Stimulated activated CD4-positive, alpha-beta T cell treated with anti-CD3 and anti-CD28 coated beads, Interleukin-4, amount 100 ng/mL, for 24 hours (primary cell): ENCODE data around the gene COL4A1.

Experiments
- DNase-seq: peaks from one replicate; pipeline ENCODE4 v3.0.0-alpha.2; 2020

The COL4A1 gene

DNA sequence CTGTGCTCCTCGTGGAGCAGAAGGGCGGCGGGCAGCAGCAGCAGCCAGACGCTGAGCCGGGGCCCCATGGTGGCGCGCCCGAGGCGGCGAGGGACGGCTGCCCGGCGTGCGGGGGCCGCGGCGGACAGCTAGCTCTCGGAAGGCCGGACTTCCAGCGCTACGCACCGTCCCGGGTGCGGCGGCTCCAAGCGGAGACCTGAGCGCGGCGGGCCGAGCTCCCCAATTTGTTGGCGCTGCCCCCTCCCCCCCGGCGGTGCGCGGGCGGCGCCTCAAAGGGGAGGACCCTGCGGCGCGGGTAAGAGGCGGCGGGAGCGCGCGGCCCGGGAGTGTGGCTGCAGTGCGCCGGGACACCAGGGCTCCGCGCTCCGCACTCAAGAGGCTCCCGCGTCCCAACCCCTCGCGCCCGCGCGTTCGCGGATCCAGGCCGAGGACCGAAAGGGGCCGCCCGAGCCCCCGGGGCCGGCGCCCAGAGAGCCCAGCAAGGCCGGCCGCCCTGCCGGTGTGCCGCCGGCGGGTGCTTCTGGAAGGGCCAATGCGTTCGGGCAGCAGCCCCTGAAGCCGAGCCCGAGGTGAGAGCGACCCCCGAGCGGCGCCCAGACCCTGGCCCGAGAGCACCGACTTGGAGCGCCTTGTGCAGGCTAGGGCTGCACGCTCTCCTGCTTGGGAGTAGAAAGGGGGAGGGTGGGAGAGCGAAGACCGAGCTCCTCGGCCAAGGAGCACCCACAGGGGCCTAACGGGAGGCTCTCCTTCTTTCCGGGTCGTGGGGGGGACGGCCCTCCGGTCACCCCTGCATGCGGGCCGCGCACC, at the start of gene COL4A1, which contains the start of gene COL4A2:
TSS of gene COL4A1 (minus strand) at position 198 of the 807 bp plus-strand sequence. CDS start at position 68, 130 bp downstream.
TSS of gene COL4A2 (plus strand) at position 325 of the 807 bp plus-strand sequence. CDS start 620 bp downstream, outside the sequence.
- DNase-seq: no peak

DNA sequence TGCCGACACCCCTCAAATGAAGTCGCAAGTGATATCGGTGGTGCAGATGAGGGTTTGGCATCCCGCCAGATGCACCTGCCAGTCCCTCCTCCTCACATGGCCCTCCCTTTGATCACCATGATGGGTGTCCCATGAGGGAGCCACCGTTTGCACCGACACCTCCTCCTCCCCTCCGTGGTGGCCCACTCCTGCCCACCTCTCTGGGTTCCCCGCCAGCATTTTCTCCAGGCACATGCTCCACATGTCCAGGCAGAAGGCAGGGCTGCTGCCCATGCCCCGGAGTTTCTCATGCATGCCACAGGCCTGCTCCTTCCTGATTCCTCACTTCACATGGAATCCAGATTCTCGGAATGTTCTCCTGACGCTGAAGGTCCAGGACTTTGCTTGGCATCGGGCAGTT, 49.4 kb upstream of the COL4A1 start:
- DNase-seq: no peak

DNA sequence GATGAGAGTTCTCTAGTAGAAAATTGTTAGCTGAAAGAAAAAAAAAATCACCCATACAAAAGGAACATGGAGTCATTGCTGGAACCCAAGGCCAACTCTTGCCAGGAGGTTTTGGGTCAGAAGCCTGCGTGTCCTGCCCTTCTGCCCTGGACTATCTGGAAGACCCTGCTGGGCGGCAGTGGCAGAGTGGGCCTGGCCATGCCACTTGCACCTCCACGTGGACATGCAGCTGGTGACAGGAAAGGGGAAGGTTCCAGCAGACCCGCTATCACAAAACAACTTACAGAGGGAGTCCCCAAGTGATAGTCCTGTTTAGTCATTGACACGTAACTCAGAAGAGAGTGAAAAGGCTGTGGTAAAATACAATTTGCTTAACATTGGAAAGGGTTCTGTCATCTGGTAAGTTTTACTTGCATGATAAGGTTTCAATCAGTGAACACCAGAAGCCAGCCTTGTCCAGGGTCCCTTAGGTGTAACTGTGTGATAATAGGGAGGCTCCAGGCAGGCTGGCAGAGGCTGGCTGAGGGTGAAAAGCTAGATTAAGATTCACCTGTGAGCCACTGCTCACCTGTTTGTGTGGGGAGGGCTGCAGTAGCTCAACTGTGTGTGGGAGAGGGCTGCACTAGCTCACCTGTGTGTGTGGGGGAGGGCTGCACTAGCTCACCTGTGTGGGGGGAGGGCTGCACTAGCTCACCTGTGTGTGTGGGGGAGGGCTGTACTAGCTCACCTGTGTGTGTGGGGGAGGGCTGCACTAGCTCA, 47.9 kb upstream of the COL4A1 start:
- DNase-seq: no peak

DNA sequence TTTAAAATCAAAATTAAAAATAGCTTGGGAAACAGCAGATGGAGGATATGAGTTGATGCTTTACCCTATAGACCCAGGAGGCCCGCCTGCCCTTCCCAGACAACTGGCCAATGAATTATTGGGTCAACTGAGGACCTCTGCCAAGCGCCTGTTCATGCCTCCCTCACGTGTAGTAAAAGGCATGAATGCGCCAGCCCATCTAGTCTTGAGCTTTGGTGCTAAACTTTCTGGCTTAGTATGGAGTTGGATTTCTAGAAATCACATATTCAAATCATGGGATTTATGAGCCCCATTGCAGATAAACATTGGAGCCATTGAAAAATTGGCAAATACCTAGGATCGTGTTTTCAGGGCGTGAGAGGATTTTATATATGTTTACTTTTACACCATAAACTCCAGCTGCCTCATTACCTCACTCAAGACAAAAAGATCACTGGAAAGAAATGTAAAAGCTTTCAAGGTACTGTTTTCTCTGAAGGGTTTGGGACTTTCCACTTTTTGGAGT, 47.2 kb upstream of the COL4A1 start:
- DNase-seq: no peak

DNA sequence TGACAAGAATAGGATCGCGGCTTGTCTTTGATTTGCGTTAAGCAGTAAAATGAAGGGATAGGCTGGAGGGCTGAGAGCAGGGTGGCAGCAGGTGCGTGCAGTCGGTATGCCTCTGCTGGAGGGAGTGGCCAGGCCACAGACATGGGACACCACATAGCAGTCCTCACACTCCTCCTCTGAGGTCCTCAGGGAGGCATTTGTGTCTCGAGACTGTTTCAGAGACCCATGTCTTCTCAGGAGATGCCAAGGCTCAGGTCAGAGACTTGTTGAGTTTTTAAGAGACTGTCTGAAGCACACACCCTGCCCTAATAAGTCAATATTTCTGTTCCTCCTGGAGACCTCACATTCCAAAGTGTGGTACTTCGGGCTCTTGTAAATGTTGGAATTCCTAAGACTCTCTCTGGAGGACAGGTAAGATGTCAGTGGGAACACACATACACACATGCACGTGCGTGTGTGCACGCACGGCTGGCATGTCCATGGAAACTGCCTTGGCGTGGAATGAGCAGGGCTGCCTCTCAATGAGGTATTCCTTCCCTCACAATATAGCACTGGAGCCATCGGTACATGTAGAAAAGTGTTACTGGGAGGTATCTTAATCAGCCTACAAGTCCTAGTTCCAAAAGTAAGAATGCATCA, 46.5 kb upstream of the COL4A1 start:
- no peak for DNase-seq

DNA sequence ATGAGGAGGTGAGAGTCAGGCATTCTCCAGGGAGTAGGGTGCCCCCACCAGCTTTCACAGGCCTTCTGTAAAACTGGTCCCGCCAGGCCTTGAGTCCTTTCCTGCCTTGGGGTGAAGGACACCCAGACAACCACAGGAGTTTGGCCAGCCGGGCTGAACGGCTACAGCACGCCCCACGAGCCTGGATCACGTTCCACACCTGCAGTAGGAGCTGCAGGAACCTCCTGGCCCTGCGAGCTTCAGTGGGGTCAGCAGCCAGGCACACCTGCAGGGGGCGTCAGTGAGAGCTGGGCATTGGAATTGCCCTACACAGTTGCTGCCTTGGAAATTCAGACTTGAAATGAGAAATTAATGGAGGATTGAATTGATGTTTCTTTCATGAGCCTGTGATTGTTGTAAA, 45.8 kb upstream of the COL4A1 start:
- no peak for DNase-seq

DNA sequence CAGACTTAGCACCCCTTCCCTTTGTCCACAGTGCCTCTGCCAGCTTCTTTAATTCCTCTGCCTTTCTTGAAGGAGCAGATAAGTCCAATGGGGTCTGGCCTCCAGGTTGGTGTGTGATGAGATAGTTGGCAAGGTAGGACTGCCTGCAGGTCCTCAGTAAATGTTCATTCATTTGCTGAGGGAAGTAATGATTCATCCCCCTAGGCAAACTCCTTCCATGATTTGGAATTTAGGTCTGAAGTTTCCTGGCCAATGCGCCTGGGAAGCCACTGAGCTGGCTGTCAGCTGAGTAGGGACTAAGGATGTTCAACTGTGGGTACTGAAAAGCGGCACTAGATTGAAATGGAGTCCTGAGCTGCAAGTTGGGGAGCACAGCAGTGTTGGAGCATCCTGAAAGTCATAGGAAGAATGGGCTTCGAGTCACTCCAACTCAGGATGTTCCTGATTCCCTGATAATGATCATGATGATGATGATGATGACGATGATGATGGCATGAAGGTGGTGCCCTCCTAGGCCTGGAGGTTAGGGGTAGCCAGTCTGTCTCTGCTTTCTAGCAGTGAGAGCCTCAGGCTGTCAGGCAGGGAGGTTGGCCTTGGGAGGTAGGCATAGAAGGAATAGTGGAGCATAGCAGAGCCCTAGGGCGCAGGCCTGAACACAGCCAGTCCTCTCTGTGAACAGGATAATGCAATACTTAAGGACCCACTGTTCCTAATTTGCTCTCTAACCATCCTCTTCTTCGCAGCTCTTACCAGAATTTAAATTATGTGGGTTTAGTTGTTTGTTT, 44.9 kb upstream of the COL4A1 start:
- DNase-seq: no peak

DNA sequence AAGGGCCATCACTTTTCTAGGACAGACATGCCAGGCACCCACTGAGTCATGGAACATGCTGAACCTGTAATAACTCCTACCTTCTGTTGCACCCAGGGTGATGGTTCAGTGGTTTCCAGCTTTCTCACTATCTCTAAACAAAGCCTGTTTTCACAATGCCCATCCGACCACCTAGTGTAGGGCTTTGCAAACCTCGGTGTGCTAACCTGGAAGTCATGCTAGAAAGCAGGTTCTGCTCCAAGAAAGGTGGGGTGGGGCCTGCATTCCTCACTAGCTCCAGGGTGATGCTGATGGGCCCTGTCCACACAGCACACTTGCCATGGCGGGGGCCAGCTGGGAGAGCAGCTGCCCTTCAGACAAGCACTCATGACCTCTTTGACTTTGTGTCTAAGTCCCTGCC, 43.6 kb upstream of the COL4A1 start:
- DNase-seq: no peak

DNA sequence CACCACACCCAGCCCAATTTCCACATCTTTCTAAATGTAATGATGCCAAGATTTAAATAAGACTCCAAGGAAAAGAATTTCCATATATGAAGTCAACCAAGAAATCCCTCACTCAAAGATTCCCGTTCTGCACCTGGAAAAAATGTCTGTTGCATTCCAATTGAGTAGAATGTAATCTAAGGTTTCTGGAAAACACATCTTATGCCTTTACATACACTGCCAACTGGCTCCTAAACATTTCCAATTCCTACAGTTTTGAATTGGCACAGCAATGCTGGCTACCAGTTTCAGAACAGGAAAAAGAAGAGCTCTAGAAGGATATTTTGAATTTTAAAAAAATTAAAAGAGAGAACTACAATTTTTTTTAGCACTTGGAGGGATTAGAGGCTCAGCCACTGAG, 43.1 kb upstream of the COL4A1 start:
- DNase-seq: no peak

DNA sequence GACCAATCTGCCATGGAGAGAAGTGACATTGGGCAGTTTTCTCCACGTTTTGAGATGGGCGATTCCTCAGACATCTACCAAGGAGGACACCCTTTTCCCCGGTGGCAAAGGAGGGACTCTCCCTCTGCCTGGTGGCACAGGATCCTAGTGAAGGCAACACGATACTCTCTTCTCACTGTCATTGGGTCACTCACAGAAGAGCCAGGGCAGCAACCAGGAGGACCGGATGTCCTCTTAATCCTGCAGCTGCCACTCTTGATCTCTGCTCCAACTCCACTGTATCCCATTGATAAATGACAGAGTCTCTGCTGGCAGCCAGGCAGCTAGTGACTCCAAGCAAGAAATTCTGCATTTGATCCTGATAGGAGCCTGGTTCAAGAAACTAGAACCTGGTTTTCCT, 42.3 kb upstream of the COL4A1 start:
- DNase-seq: no peak

DNA sequence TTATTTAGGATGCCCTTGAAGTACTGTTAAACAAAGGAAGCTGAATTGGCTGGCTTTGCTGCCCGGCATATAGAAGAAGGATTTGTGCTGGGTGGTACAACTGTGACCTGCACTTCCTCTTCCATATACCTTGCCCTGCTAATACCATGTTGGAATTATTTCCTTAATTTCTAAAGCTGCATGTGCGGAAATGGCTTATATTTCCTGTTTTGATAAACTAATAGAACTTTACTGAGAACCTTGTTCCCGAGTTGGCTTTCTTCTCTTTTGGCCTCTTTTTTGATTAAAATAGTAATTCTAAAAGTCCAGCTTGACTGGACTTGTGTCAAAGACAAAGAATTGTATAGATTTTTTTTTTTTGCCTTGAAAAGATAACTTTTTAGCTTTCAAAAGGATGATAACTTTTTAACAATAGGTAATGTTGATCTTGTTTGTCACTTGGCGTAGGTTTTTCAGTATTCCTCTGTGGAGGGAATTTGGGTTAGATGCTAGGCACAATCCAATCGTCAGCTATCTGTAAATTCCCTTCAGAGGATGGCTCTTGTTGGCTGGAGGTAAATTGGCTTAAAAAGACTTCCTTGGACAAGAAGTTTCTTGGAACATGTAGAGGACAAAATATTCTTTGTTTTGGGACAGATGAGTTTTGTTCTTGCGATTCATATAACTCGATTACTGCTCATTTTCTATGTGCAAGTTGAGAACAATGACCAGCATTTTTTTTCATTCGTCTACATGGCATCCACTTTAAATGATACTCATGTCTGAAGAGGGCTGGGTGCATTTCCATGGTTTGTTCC, 41.5 kb upstream of the COL4A1 start:
- no peak for DNase-seq

DNA sequence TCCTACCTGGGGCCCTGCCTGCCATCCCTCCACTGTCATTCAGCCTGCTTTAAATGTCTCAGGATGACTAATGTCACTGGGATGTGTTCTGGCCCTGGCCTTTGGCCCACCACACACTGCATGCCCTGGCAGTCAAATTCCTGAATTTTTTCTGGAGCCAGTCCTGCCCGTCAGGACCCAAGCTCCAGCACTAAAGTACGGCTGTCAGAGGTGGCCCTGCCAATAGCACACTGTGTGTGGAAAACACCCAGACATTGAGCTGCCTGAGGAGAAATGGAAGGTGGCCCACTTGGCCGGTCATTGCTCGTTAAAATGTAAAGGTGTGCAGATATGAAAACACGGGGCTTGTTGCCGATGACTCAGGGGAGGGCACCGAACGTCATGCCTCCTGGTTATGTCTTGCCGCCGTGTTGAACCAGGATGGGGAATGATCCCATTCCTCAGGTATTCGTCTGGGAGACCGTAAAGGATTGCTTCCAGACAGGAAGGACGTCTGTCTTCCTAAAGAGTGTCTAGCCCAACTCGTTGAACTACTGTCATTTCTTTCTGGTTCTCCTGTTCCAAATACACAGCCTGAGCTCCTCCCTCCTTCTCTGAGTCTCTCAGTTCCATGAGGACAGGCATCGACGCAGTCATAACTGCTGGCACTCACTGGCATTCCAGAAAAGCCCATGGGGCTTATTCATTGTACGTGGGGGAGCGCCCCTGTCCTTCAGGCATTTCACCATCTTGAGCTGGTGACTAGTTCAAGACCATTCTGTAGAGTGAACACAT, 40.8 kb upstream of the COL4A1 start:
- no peak for DNase-seq

DNA sequence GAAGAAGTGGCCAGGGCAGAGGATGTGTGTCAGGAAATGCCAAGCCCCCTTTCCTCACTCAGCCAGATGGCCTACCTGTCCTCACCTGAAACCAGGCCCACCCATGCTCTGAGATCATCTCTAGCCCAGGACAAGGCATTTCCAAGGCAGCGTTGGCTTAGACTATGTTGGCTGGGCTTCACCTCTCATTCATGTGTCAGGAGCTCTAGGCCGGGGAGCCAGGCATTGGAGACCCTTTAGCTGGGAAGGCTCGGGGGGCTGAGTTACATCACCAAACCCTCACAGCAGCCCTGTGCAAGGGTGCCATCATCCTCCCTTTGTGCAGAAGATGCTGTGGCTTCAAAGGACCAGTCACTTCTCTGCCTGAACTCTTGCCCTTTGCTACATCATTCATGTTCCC, 40.1 kb upstream of the COL4A1 start:
- DNase-seq: no peak

DNA sequence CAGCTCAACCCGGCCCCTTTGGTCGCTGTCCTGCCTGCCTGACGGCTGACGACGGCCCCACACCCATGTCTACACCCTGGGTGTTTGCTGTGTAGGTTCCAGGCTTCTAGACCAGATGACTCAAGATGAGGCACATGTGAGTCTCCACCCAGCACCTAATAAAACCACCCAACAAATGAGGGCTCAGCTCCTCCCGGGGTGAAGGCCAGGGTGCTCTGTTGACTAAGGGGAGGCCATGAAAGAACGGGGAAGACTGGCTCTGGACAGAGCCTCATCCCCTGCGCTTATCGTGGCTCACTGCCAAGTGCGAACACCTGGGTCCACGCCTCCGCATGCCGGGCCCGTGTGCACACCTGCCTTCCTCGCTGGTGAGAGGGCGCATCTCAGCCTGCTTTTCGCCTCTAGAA, 39.7 kb upstream of the COL4A1 start:
- DNase-seq: no peak

DNA sequence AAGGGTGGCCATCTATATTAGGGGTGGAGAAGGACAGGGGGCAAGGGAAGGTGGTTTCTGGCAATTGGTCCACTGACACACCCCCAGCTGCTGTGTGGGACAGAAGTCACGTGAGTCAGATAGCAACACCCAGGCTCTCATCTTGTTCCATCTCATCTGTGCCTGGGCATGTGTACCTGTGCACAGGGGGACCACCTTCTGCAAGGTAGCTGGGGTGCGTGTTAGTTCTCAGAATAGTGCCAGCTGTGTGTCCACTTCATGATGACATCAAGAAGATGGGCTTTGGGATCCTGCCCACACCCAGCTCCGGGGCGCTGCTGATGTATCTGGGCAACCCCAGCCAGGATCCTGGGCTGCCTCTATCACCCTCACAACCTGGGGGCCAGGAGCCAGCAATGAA, 38.7 kb upstream of the COL4A1 start:
- no peak for DNase-seq

DNA sequence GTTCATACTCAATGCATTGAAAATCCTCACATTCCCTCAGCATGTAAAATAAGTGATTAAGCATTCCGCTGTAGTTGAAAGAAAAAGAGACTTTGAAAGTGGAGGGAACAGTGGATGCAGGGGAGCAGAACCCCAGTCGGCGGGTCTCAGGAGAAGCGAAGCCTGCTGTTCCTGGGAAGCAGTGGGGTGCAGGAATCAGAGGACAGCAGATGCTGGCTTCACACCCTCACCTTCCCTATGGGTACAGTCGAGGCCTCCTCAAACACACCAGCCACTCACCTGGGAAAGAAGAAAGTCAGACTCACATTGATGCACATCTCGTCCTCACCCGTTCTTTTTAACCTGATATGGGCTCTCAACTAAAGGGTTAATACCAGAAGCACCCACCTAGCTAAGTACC, 38.3 kb upstream of the COL4A1 start:
- no peak for DNase-seq

DNA sequence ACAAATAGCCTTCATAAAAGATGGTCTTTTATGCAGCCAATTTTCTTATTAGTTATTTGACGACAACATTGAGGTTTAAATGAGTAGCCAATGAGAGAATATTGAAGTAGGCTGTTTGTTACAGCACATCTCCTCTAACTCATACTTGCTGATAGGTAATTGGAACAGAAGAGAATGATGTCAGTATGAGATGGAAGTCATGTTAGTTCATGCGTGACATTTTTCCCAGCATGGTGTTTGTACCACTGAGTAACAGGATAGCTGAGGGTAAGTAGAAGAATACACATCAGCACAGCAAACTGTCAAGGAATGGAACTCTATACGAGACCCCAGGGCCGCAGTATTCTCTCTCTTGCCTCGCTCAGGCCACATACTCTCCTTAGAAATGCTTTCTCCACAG, 37.4 kb upstream of the COL4A1 start:
- no peak for DNase-seq

DNA sequence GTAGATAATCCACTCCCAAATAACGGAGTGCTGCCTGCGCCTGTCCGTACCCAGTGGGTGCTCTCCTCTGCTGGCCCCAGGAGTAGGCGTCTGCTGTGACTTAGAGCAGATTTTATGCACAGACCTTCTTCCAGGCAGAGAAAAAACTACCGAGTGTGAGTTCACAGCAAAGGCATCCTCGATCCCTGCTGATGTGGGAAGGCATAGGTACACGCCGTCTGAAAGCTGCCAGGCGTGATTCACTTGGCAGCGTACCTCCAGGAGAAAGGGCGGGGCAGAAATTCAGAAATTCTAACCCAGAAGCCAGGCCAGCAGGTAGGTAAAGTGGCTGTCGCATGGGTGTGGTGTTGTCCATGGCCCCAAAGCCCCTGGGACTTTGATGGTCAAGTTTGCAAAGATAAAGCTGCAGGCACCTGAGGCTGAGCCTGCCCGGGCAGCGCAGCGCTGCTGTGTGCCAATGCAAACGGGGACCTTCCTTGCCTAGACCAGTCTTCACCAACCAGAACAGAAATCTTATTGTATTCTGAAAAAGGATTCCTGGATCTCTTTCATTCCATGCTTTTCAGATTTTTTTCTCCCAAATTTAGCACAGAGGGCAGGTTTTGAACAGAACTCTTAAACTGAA, 36.4 kb upstream of the COL4A1 start:
- DNase-seq: no peak

DNA sequence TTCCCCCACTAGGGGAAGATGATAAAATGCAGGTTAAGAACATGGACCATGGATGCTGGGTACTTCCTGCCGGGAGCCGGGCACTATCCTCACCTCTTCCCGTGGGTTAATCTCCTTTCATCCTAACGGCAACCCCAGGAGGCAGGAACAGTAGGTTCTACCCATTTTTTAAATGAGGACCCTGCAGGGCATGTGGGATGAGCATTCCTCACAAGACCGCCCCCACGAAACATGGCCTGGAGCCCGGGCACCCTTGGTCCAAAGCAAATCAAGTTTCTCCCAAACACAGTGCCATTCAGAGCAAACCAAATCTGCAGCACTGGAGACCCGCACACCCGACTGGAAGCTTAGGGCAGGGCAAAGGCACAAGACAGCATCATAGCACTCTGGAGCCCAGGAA, 35.5 kb upstream of the COL4A1 start:
- no peak for DNase-seq

DNA sequence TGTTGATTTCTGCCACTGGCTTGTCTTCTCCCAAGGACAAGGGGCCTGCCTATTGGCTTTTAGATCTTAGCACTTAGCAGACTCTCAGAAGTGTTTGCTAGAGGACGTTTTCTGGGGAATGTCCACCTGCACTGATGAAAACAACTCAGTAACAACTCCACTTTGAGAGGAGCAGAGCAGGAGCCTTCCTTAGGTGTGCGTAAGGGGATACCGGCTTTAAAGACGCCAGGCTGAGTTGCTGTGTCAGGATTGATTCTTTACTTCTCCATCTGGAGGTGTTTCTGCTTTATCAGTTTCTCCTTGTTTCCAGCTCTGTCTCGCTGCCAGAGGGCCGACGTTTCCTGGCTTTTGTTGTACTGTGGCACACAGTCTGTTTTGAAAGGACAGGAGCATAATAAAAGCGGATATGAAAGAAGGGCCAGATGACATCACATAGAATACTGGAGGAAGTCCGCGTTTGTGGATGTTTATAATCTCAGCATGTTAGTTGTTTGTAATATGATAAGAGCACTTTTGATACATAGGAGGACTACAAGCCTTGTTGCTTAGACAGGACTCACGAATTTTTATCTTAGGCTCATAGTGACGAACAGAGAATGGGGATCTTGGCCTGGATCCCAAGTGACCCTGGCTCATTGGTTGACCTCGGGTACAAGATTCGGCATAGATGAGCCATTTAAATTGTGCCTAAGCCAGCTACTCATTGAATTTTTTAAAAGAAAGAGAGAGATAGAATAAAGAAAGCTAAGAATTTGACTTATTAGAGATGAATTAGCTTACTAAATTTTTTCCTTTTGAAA, 34.7 kb upstream of the COL4A1 start:
- no peak for DNase-seq
